Measurements from ENCODE around the gene CAMK2D. TPM values are rescaled to one million over a fixed set of nuclear protein-coding genes. Genes with fewer than 3 reads are reported as not detected.
A peak's percentile ranks its signal among the peaks of the same experiment; 100 is the strongest.

The CAMK2D gene
- total RNA-seq, 1 experiment from 2014 or later: 32.1 TPM

DNA sequence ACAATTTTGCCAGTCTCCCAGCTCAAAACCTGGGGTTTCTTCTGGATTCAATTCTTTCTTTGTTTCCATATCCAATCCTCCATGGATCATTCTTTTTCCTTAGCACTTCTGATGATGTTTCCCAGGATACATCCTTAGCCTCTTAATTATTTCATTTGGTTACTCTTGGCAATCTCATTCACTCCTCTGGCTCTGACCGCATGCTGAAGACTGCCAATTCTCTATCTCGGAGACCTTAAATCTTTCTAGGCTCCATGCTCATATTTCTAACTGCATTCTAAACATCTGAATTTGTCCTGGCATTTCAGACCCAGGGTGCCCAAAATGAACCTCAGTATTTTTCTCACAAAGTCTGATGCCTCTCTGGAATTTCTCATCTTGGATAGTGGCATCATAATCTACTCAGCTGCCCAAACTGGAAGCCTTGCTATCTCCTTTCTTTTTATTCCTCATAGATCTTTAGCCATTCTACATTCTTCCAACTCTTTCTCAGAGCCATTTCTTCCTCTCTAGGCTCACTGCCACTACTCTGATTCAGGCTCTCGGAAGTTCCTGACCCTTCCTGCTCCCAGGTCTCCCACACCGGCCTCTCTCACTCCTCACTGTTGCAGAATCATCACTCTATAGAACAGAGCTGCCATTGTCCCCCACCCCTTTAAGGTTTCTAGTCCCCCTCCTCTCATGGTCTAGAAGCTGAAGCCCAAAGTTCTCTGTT, 290.2 kb downstream of the CAMK2D start:
- no peak for DNase-seq (ENCODE audit: unreplicated experiment)
- BruUV-seq (replicated peaks): no TSS peak
- Mint-ChIP-seq H3K27ac (ENCODE audit: low read depth, unreplicated experiment) (peak overlapping the region; percentile 87), H3K9me3 (ENCODE audit: unreplicated experiment) (peaks cover 9% of the 10 kb centered on the region), H3K27me3 (ENCODE audit: insufficient read depth, unreplicated experiment) (no peaks in the 10 kb centered on the region), H3K4me3 (ENCODE audit: unreplicated experiment) (no peak overlapping the region), H3K36me3 (ENCODE audit: insufficient read depth, unreplicated experiment) (no peaks in the 10 kb centered on the region), H3K4me1 (ENCODE audit: insufficient read depth, unreplicated experiment) (peaks cover 37% of the 10 kb centered on the region)
- CTCF ChIA-PET: interaction anchor here (0.7 kb wide), 1 partner anchor 172 kb away, joined by 9 read pairs; no protein-coding TSS in a partner anchor
- intact Hi-C loops (cut with micrococcal nuclease): no loop called here
- TF ChIP-seq CTCF (IDR thresholded peaks at IDR 0.05; ENCODE audit: unreplicated experiment): no peak
- POLR2A ChIA-PET: interaction anchor here (0.6 to 1.2 kb wide), 4 partner anchors 25 to 569 kb away, joined by 3 to 4 read pairs (median 3); no protein-coding TSS in a partner anchor

GRCh38 chr4:113469926-113470325, 291.6 kb downstream of the CAMK2D start:
- Mint-ChIP-seq H3K27me3 (ENCODE audit: insufficient read depth, unreplicated experiment) (no peaks in the 10 kb centered on the region), H3K4me1 (ENCODE audit: insufficient read depth, unreplicated experiment) (peaks cover 37% of the 10 kb centered on the region), H3K4me3 (ENCODE audit: unreplicated experiment) (no peak overlapping the region), H3K27ac (ENCODE audit: low read depth, unreplicated experiment) (peak overlapping the region; percentile 73), H3K36me3 (ENCODE audit: insufficient read depth, unreplicated experiment) (peaks cover 9% of the 10 kb centered on the region), H3K9me3 (ENCODE audit: unreplicated experiment) (peaks cover 9% of the 10 kb centered on the region)
- POLR2A ChIA-PET: interaction anchor here (0.8 to 3.9 kb wide), 2 partner anchors 23 to 24 kb away, joined by 4 to 88 read pairs; no protein-coding TSS in a partner anchor
- no TSS peak for BruUV-seq (replicated peaks)
- DNase-seq (ENCODE audit: unreplicated experiment): no peak
- TF ChIP-seq CTCF (IDR thresholded peaks at IDR 0.05; ENCODE audit: unreplicated experiment): no peak
- CTCF ChIA-PET: interaction anchor here (0.8 kb wide), 1 partner anchor 39 kb away, joined by 3 read pairs; no protein-coding TSS in a partner anchor
- intact Hi-C loops (cut with micrococcal nuclease): loop anchor here (2.0 to 5.0 kb wide), 2 partner anchors 23 to 78 kb away; no protein-coding TSS in a partner anchor

- BruUV-seq (replicated peaks): no TSS peak
- POLR2A ChIA-PET: interaction anchor here (0.5 to 3.9 kb wide), 14 partner anchors 14 to 315 kb away, joined by 3 to 88 read pairs (median 9); no protein-coding TSS in a partner anchor
- Mint-ChIP-seq H3K27me3 (ENCODE audit: insufficient read depth, unreplicated experiment) (no peaks in the 10 kb centered on the region), H3K27ac (ENCODE audit: low read depth, unreplicated experiment) (peak overlapping the region; percentile 73), H3K4me3 (ENCODE audit: unreplicated experiment) (no peak overlapping the region), H3K9me3 (ENCODE audit: unreplicated experiment) (peaks cover 9% of the 10 kb centered on the region), H3K36me3 (ENCODE audit: insufficient read depth, unreplicated experiment) (peaks cover 17% of the 10 kb centered on the region), H3K4me1 (ENCODE audit: insufficient read depth, unreplicated experiment) (peaks cover 37% of the 10 kb centered on the region)
- intact Hi-C loops (cut with micrococcal nuclease): loop anchor here (2.0 to 5.0 kb wide), 2 partner anchors 22 to 77 kb away; no protein-coding TSS in a partner anchor
- DNase-seq (ENCODE audit: unreplicated experiment): no peak
- CTCF ChIA-PET: interaction anchor here (1.0 to 1.9 kb wide), 2 partner anchors 25 to 292 kb away, joined by 3 to 9 read pairs; no protein-coding TSS in a partner anchor
- no peak for TF ChIP-seq CTCF (IDR thresholded peaks at IDR 0.05; ENCODE audit: unreplicated experiment)
Observed at GRCh38 chr4:113469023-113469390, 292.5 kb downstream of the CAMK2D start.

Measured in MCF 10A (cell line).